T-helper 17 cell (primary cell): ENCODE results near the gene CELA2A. TPM values are rescaled to one million over a fixed set of nuclear protein-coding genes. Genes with fewer than 3 reads are reported as not detected.
A peak's percentile ranks its signal among the peaks of the same experiment; 100 is the strongest.
"Not testable (repeated sequence)": the region's sequence is repeated elsewhere in the genome, so short reads cannot be mapped to it uniquely, and the experiment has no call there.

ENCODE experiments used
- ATAC-seq: fragments of 150-1000 bp; cut with Tn5 transposase; 2 replicates; pipeline ENCODE4 v1.10.0; 2021; ENCODE audit warnings: mild to moderate bottlenecking, moderate library complexity
- DNase-seq, 3 donors: peaks; one replicate each; pipeline versions ENCODE4 v3.0.0 to v3.0.0-alpha.2; 2020 to 2021
- H3K9me3 ChIP-seq: one replicate; pipeline ENCODE4 v1.7.0; 2013; ENCODE audit warnings: low read length, mild to moderate bottlenecking; ENCODE audit not compliant: control insufficient read depth, poor library complexity, severe bottlenecking
- H3K27ac Mint-ChIP-seq: one replicate; pipeline ENCODE4 v1.8.0; 2022; ENCODE audit warnings: mild to moderate bottlenecking, moderate library complexity, mixed read lengths
- H3K27me3 Mint-ChIP-seq: one replicate; pipeline ENCODE4 v1.8.0; 2022; ENCODE audit warnings: mixed read lengths
- H3K36me3 Mint-ChIP-seq: one replicate; pipeline ENCODE4 v1.8.0; 2022; ENCODE audit warnings: low read depth, mixed read lengths
- H3K4me1 Mint-ChIP-seq: one replicate; pipeline ENCODE4 v1.8.0; 2022; ENCODE audit warnings: mild to moderate bottlenecking, mixed read lengths
- H3K4me3 Mint-ChIP-seq: one replicate; pipeline ENCODE4 v1.8.0; 2022; ENCODE audit warnings: mild to moderate bottlenecking, moderate library complexity, mixed read lengths
- total RNA-seq, 4 donors: library from RNA in 2 of 4; stranded (reverse) in 2 of 4; gene quantifications; one replicate each; pipeline ENCODE4 v1.2.3 and lab custom pipeline; 2022 to 2026

CELA2A gene
- total RNA-seq, 2 donors from 2014 or later = not detected

GRCh38 chr1:15510611-15511405, 54.3 kb downstream of the CELA2A start:
- ATAC-seq (no peak), DNase-seq (no peak)
- Mint-ChIP-seq H3K27ac (no peak overlapping the region), H3K4me1 (peaks cover 21% of the 10 kb centered on the region), H3K4me3 (no peak overlapping the region), H3K36me3 (peaks cover 3% of the 10 kb centered on the region), H3K27me3 (no peaks in the 10 kb centered on the region)
- H3K9me3 ChIP-seq = no peaks in the 10 kb centered on the region

- no peak overlapping the region for H3K27ac Mint-ChIP-seq
Observed at GRCh38 chr1:15513192-15513591, 56.7 kb downstream of the CELA2A start.

GRCh38 chr1:15513919-15514318, 57.4 kb downstream of the CELA2A start:
- Mint-ChIP-seq H3K36me3 (peaks cover 6% of the 10 kb centered on the region), H3K4me1 (peaks cover 25% of the 10 kb centered on the region), H3K4me3 (no peak overlapping the region), H3K27me3 (no peaks in the 10 kb centered on the region), H3K27ac (no peak overlapping the region)
- H3K9me3 ChIP-seq = no peaks in the 10 kb centered on the region
- no peak for ATAC-seq
- DNase-seq = no peak

More at GRCh38 chr1:15513192-15513591, 56.7 kb downstream of the CELA2A start:
- ATAC-seq = no peak
- Mint-ChIP-seq H3K36me3 (peaks cover 6% of the 10 kb centered on the region), H3K4me3 (no peak overlapping the region), H3K27me3 (no peaks in the 10 kb centered on the region), H3K4me1 (peaks cover 25% of the 10 kb centered on the region)
- H3K9me3 ChIP-seq = no peaks in the 10 kb centered on the region
- no peak for DNase-seq

- H3K36me3 Mint-ChIP-seq, DNase-seq, ATAC-seq, H3K4me3 Mint-ChIP-seq, H3K9me3 ChIP-seq, H3K27ac Mint-ChIP-seq, H3K27me3 Mint-ChIP-seq: not testable (repeated sequence)
- peaks cover 26% of the 10 kb centered on the region for H3K4me1 Mint-ChIP-seq
Observed at GRCh38 chr1:15514557-15514956, 58.0 kb downstream of the CELA2A start.

GRCh38 chr1:15515022-15515663, 58.6 kb downstream of the CELA2A start:
- H3K9me3 ChIP-seq = no peaks in the 10 kb centered on the region
- peak overlapping the region; percentile 65 for H3K27ac Mint-ChIP-seq
- H3K4me1 Mint-ChIP-seq = peaks cover 26% of the 10 kb centered on the region
- peaks cover 8% of the 10 kb centered on the region for H3K36me3 Mint-ChIP-seq
- ATAC-seq = no peak
- H3K4me3 Mint-ChIP-seq = peak overlapping the region; percentile 13
- H3K27me3 Mint-ChIP-seq = no peaks in the 10 kb centered on the region
- no peak for DNase-seq

GRCh38 chr1:15519625-15520024, 63.1 kb downstream of the CELA2A start:
- H3K27ac Mint-ChIP-seq = no peak overlapping the region
- no peaks in the 10 kb centered on the region for H3K27me3 Mint-ChIP-seq
- peaks cover 6% of the 10 kb centered on the region for H3K36me3 Mint-ChIP-seq
- ATAC-seq = no peak
- peak overlapping the region; percentile 25 for H3K4me3 Mint-ChIP-seq
- H3K9me3 ChIP-seq = no peaks in the 10 kb centered on the region
- DNase-seq = no peak
- H3K4me1 Mint-ChIP-seq = peaks cover 29% of the 10 kb centered on the region

- Mint-ChIP-seq H3K4me3 (peak overlapping the region; percentile 53), H3K27ac (peak overlapping the region; percentile 24), H3K4me1 (peaks cover 37% of the 10 kb centered on the region)
- H3K27me3 Mint-ChIP-seq, ATAC-seq, DNase-seq, H3K9me3 ChIP-seq, H3K36me3 Mint-ChIP-seq: not testable (repeated sequence)
Observed at GRCh38 chr1:15521206-15521906, 64.8 kb downstream of the CELA2A start.

Other genes with a start within 250 kb of the CELA2A start
- not detected for gene FHAD1, start 209.5 kb upstream of the CELA2A start, total RNA-seq
- gene EFHD2, start 46.8 kb upstream of the CELA2A start, total RNA-seq = 100 to 1,000 TPM; 135 to 197 TPM
- 1 to 10 TPM; 2.7 to 2.9 TPM for gene CTRC, start 18.3 kb upstream of the CELA2A start, total RNA-seq
- gene CELA2B, start 19.4 kb downstream of the CELA2A start, total RNA-seq = not detected
- gene CASP9, start 67.5 kb downstream of the CELA2A start, total RNA-seq = 10 to 100 TPM; 11.4 to 14.8 TPM
- 10 to 100 TPM; 13.2 to 20.5 TPM for gene DNAJC16, start 70.1 kb downstream of the CELA2A start, total RNA-seq
- gene AGMAT, start 128.3 kb downstream of the CELA2A start, total RNA-seq = 1 to 10 TPM; 5.7 to 6.8 TPM
- 10 to 100 TPM; 27.5 to 31.1 TPM for gene DDI2, start 160.7 kb downstream of the CELA2A start, total RNA-seq
- 10 to 100 TPM; 54.8 to 72.8 TPM for gene PLEKHM2, start 227.6 kb downstream of the CELA2A start, total RNA-seq